D721Med (cell line): Measurements from ENCODE around the gene KAT14.

Experiments
- DNase-seq: peaks from one replicate; pipeline ENCODE4 v3.0.0; 2011; ENCODE audit warnings: low spot score; ENCODE audit not compliant: insufficient read length
- FAIRE-seq: peaks from 2 replicates; lab custom pipeline; 2011; peaks lifted over from hg19 to GRCh38; lab: Jason Lieb, UNC
- CTCF ChIP-seq: IDR thresholded peaks from 2 replicates; pipeline ENCODE4 v1.5.1; 2012; ENCODE audit warnings: mild to moderate bottlenecking, control low read depth; ENCODE audit not compliant: insufficient read depth; ENCODE audit errors: missing control alignments

The KAT14 gene

DNA sequence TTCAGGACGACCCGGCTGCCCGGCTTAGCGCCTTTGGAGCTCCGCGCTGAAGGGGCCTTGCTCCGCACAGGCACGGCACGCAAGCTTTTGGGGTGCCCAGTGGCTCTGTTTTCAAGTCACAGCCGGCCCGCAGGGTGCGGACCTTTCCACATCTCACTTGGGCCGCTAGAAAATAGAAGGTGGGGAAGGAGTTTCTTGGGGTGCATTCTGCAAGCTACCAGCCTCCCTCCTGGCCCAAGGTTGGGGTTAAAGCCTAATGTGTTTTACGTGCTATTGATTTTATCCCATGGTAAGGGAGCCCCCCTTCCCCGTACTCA is 561 bp downstream of the KAT14 start:
- DNase-seq (no peak), FAIRE-seq (no peak)
- no peak for TF ChIP-seq CTCF

- no peak for TF ChIP-seq CTCF
- DNase-seq: no peak
- FAIRE-seq: no peak
Observed at GRCh38 chr20:18138639-18139583, 1.2 kb downstream of the KAT14 start.

DNA sequence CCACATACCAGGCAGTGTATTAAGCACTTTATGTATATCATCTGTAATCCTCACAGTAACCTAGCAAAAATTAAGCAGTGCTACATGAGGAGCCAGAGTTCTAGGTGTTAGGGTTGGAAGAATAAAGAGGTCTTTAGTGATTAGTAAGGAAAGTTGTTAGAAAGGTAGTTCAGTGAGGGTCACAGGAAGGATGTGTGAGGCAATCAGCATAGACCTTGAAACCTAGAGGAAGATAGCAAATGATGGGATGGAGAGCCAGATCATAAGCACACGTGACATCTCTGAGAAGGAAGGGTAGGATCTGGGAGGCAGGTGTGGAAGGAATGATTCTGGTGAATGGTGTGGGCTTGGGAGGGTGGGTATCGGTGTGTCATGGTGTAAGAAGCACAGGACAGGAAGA is 2.2 kb downstream of the KAT14 start:
- FAIRE-seq: no peak
- no peak for TF ChIP-seq CTCF
- no peak for DNase-seq

DNA sequence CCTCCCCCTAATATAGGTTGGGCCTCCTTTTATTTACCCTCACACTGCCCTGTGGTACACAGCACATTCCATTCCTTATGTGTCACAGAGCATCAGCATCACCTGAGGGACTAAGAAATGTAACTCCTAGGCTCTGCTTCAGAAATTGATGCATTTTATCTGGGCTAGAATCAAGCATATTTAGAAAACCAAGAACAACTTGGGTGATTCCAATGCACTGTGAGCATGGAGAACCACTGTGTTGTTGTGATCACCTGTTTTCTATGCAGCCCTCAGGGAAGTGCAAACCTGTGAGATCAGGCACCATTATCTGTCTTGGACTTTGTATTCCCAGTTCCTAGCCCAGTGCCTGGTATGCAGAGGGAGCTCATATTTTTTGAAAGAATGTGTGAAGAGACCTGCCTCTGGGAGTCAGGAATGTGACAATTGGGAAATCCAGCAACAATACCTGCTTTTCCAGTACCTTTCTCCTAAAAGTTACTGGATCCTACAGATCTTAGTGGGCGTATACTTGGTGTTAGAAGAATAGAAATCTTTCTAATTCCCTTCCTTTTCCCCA is 7.0 kb downstream of the KAT14 start:
- FAIRE-seq: no peak
- DNase-seq: no peak
- TF ChIP-seq CTCF: no peak

GRCh38 chr20:18154342-18154741 is 16.7 kb downstream of the KAT14 start:
- DNase-seq: no peak
- FAIRE-seq: no peak
- TF ChIP-seq CTCF: no peak

DNA sequence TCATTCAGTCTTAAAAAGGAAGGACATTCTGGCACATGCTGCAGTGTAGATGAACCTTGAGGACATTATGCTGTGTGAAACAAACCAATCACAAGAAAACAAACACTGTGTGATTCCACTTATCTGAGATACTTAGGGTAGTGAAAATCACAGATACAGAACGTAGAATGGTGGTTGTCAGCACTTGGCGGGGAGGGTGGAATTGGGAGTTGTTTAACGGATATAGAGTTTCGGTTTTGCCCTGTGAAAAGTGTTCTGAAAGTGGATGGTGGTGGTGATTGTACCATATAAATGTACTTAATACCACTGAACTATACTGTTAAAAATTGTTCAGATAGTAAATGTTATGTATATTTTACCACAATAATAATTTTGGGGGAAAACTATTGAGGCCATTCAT is 18.4 kb downstream of the KAT14 start:
- no peak for TF ChIP-seq CTCF
- no peak for DNase-seq
- no peak for FAIRE-seq

DNA sequence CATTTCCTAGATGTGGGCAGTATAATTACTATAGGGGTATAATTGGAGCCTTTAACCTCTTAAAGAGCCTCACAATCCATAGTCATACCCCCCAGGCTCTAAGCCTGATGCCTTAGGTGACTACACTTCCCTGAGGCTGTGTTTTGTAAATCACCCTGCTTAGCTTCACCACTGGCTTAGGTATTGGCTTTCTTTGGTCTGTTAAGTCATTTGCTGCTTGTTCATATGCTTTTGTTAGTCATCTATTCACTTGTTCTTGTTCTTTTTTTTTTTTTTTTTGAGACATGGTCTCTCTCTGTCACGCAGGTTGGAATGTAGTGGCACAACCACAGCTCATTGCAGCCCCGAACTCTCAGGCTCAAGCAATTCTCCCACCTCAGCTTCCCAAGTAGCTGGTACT is 26.7 kb downstream of the KAT14 start:
- no peak for DNase-seq
- FAIRE-seq: no peak
- TF ChIP-seq CTCF: no peak
